Measurements from ENCODE around the gene ARHGAP44.
"Not testable (repeated sequence)": the region's sequence is repeated elsewhere in the genome, so short reads cannot be mapped to it uniquely, and the experiment has no call there.

The ARHGAP44 gene

DNA sequence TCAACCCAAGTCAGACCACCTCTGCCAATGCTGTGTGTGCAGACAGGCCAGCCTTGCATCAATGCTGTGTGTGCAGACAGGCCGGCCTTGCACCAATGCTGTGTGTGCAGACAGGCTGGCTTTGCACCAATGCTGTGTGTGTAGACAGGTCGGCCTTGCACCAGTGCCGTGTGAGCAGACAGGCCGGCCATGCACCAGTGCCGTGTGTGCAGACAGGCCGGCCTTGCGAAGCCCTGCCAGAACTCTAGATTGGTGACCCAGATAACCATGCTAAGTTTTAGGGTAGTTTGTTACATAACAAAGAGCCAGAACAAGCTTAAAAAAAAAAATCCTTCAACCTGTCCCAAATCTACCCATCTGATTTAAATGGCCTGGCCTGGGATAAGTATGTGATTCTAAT, 174.2 kb downstream of the ARHGAP44 start:
- DNase-seq (ENCODE audit: low read depth) = no peak

GRCh38 chr17:12964162-12964561, 174.9 kb downstream of the ARHGAP44 start:
- no peak for DNase-seq (ENCODE audit: low read depth)

DNA sequence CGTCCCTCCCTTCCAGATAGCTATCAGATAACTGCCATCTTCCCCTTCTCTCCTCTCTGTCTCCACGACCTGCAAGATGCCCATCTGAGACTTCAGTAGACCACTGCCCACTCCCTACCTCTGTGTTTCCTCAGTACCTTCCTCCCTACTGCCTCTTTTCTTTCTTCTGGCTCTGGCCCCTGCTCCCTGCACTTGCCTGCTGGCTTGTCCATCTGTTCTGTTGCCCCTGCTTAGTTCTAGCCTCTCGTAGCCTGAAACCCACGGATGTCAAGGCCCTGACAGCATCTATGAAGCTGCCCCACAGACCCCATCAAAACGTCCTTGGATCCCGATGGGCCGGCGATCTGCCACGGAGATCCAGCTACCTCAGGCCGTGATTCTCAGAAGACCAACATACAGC, 175.5 kb downstream of the ARHGAP44 start:
- no peak for DNase-seq (ENCODE audit: low read depth)

- no peak for DNase-seq (ENCODE audit: low read depth)
Measured at GRCh38 chr17:12965988-12966387, 176.7 kb downstream of the ARHGAP44 start.

GRCh38 chr17:12966413-12966812, 177.1 kb downstream of the ARHGAP44 start:
- no peak for DNase-seq (ENCODE audit: low read depth)

DNA sequence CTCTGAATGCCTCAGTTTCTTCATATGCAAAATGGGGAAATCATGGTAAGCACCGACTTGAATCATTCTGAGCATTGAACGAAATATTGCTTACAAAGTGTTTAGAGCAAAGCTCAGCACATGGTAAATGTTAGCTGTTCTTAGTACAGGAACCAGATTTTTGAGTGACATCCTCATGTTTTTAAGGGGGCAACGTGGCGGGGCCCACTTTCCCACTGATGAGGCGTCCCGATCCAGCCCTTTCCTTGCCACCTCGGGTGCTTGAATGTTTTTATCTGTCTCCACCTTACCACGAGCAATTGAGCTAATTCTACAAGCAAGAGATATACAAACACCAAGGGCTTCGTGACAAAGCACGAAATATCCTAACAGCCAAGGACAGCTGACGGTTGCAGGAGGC, 178.7 kb downstream of the ARHGAP44 start:
- no peak for DNase-seq (ENCODE audit: low read depth)

DNA sequence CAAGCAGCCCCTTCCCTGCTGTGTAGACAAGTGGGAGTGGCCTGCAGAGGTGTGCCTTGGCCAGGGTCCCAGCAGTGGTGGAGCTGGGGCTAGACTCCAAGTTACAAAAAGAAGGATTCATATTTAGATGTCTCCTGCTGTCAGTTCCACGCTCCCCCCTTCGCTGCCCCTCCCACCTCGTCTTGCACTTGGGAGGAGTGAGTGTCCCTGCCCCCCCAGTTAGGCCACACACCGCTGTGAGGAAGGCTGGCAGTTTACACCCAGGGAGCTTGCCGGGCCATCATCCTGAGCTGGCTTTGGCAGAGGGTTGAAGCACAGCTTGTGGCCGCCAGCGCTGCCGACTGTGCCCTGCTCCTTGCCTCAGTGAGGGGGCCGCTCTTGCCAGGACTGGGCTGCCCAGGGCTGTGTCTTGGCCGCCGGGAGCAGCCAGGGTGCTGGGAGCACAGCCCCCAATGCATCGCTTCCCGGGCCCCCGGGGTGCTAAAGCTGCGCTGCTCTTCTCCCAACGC, 184.3 kb downstream of the ARHGAP44 start:
- no peak for DNase-seq (ENCODE audit: low read depth)

DNA sequence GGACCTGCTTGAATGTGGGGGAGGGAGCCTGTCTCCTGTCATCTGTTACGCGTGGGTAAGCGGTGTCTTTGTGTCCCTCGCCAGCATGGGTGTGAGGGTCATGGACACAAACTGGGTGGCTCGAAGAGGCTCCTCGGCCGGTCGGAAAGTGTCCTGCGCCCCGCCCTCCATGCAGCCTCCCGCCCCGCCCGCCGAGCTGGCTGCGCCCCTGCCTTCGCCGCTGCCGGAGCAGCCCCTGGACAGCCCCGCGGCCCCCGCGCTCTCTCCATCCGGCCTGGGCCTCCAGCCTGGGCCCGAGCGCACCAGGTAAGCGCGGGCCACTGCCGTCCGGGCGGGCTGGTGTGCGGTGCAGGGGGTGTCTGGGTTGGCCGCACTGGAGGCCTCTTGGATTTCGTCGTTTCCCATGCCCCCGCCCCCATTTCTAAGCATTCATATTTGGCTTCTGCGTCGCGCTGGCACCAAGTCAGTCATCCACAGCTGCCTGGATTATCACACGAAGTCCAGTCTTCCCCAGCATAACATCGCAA, 184.8 kb downstream of the ARHGAP44 start:
- DNase-seq (ENCODE audit: low read depth) = no peak

DNA sequence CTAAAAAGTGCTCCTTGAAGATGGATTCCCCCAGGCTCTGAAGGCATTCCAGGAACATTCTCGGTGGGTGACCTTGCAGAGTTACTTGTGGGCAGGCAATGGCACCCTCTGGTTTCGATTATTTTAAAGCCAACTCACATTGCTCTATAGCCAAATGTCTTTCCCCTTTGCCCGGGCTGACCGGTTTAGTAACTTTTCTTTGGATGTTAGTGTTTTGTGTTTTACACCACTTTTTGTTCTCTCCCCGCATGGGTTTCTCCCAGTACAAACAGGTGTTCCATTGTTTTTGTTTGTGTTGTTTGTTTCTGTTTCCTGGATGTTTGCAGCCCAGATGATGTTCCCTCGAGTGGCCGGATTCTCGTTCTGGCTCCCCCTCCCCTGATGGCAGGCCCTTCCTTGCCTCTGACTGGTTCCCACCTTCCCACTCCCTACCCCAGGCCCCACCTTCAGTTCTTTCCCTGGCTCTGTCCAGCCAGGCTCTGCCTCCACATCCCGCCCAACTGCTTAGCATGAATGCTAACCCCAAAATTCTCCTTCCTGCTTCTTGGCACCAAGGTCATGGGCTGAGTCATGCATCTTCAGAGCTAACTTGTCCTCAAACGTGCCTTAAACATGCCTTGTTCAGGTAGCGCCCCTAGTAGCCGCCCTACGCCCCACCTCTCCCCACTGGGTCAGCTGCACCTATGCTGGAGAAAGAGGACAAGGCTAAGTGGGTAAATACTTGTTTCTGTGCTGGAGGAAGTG, 187.9 kb downstream of the ARHGAP44 start:
- DNase-seq (ENCODE audit: low read depth) = no peak

DNA sequence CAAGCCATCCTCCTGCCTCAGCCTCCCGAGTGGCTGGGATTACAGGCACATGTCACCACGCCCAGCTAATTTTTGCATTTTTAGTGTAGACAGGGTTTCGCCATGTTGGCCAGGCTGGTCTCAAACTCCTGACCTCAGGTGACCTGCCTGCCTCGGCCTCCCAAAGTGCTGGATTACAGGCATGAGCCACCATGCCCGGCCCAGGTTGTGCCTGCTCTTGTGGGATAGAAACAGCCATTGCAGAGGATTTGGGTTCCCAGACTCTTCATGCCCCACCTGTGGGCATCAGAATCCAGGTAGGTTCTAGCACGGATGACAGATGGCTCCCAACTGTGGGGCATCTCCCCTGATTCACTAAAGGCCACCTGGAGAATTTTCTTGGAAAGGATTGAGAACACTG, 189.5 kb downstream of the ARHGAP44 start:
- not testable (repeated sequence) for DNase-seq (ENCODE audit: low read depth)

DNA sequence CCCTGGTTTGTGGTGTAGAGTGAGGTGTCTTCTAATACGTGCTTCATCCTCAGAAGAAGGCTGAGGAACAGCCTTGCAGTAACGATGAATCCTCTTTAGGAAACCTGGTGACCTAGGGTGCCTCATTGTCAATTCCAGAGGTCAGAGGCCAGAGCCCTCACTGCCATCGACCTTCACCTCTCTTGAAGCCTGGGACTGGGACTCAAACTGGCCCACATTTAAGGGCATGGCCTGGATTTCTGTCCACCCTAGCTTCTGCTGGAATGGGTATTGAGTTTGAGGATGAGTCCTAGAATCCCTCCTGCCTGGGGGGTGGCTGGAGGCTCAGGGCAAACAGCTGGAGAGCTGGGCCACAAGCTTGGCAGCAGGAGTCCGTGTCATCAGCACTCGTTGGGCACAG, 189.9 kb downstream of the ARHGAP44 start:
- no peak for DNase-seq (ENCODE audit: low read depth)

DNA sequence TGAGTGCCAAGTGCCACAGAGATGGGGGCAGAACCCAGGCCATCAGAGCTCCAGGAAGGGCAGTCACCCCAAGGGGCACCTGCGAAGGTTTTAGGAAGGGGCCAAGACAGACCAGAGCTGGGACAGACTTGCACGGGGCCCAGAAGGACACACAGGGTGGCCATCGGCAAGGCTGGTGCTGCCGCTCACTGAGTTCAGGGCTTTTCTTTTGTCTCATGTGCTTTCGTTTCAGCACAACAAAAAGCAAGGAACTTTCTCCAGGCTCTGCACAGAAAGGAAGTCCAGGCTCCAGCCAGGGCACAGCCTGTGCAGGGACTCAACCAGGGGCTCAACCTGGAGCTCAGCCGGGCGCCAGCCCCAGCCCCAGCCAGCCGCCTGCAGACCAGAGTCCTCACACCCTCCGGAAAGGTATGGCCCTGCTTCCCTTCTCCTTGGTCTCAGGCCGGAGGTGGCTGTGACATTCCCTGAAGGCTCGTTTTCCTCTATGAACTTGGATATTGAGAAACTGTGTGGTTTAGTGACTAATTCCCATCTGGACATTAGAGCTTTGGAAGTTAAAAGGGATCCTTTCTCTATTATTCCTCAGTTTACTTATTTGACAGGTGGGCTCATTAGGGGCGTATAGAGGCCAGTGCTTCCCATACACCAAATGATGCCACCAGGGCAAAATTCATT, 190.7 kb downstream of the ARHGAP44 start:
- no peak for DNase-seq (ENCODE audit: low read depth)

- no peak for DNase-seq (ENCODE audit: low read depth)
Measured at GRCh38 chr17:12982224-12982623, 192.9 kb downstream of the ARHGAP44 start.

DNA sequence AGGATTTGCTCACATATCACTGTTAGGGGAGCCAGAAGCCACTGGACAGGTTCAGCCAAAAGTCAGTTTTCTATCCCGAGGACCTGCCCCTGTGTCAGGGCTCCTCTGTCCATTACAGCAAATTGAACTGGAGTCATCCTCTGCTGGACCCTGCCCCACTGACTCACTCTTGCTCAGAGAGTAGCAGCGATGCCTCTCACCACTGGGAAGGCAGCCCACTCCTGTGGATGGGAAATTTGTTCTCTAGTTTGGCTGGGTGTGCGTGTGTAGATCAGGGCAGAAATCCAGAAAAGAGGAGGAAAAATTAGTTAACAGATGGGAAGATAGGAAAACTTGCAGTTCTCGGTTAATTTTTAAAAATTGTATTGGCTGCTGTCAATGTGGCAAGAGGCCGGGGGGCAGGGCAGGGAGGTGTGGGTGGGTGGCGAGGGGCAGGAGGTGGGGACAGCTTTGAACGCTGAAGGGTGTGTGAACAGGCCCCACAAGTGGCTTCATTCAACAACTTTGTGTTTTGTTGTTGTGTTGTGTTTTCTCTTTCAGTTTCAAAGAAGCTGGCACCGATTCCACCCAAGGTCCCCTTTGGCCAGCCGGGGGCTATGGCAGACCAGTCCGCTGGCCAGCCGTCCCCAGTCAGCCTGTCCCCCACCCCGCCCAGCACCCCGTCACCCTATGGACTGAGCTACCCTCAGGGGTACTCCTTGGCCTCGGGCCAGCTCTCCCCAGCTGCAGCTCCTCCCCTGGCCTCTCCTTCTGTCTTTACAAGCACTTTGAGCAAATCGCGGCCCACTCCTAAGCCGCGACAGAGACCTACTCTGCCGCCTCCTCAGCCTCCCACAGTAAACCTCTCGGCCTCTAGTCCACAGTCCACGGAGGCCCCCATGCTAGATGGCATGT, 194.9 kb downstream of the ARHGAP44 start:
- no peak for DNase-seq (ENCODE audit: low read depth)

GRCh38 chr17:12985431-12986293, 196.4 kb downstream of the ARHGAP44 start:
- no peak for DNase-seq (ENCODE audit: low read depth)

DNA sequence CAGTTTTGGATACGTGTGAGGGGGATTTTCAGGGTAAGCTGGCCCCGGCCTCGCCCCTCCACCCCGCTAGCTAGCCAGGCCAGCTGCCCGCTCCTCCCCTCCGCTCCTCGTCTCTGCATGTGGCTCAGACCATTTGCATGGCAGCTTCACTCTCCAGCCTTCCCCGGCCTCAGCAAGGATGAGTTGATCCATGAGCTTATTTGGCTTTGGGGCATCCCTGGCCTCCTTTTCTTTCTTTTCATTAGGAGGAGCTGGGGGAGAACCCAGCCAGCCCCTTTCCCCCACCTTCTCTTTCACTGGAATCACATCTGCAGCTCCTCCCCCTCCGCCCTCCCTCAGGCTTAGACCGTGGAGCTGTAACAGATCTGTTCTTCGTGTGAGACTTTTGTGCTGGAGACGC, 197.8 kb downstream of the ARHGAP44 start:
- DNase-seq (ENCODE audit: low read depth) = no peak

DNA sequence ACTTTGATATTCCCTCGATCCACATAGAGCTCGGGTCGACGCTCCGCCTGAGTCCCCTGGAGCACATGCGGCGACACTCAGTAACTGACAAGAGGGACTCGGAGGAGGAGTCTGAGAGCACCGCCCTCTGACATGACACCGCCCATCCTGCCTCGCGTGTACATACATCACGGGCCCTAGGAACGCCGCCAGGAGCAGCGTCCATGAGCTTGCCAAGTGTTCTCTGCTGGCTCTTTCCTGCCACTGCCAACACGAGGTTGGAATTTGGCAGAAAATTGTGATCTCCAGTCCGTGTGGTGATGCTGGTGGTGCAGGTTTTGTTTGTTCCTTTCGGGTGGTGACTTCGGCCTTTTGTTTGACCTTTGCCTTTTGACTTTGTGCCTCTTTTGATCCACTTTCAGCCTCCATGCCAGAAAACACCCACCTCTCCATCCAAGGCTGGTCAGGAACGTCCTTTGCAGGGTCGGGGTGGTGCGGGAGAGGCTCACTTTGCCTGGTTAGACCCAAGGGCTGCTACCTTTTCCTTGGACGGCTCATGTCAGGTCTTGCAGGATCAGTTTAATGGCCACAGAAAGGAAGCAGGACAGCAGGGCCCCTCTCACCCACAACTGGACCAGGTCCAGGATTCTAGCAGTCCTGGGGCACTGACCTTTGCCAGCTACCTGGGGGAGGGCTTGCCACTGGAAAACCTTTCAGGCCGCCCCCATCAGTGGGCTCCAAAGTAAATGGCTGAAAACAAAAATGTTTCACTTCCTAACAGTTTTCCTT, 200.9 kb downstream of the ARHGAP44 start:
- DNase-seq (ENCODE audit: low read depth) = no peak

DNA sequence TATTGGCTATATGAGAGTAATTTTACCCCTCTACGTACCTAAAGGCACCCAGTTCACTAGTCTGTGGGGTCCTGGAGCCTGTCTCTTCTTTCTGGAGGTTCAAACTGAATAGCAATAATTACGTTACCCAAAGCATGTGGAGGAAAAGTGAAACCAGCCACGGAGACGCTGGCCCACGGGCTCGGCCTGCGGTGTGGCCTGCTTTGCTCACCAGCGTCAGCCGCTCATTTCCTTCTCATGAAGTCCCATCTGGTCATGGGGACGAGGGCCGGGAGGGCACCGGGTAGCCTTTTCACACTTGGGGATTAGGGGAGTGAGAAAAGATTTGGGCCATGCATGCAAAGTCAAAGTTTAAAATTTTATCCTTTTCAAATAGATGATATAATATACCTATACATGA, 201.6 kb downstream of the ARHGAP44 start:
- no peak for DNase-seq (ENCODE audit: low read depth)

GRCh38 chr17:12992676-12993075, 203.4 kb downstream of the ARHGAP44 start:
- DNase-seq (ENCODE audit: low read depth) = no peak

GRCh38 chr17:12993631-12994030, 204.3 kb downstream of the ARHGAP44 start:
- no peak for DNase-seq (ENCODE audit: low read depth)
